Osteoblast (primary cell): ENCODE results near the gene SERPINB6. TPM values are rescaled to one million over a fixed set of nuclear protein-coding genes. Genes with fewer than 3 reads are reported as not detected.
"Not testable (repeated sequence)": the region's sequence is repeated elsewhere in the genome, so short reads cannot be mapped to it uniquely, and the experiment has no call there.

Experiments used
- DNase-seq: peaks from one replicate; pipeline ENCODE4 v3.0.0; 2011; ENCODE audit warnings: low spot score, mixed read lengths; ENCODE audit not compliant: insufficient read length; ENCODE audit errors: missing footprints
- H2AFZ ChIP-seq: 2 replicates; pipeline ENCODE4 v1.6.0; 2011; ENCODE audit warnings: mild to moderate bottlenecking, low read length
- H3K27ac ChIP-seq: 2 replicates; pipeline ENCODE4 v1.5.1; 2011; ENCODE audit warnings: mild to moderate bottlenecking, low read depth, low read length, moderate library complexity
- H3K27me3 ChIP-seq: 2 replicates; pipeline ENCODE4 v1.6.0; 2012; ENCODE audit warnings: mild to moderate bottlenecking, control low read depth, inconsistent platforms, low read length, moderate library complexity; ENCODE audit not compliant: insufficient read depth
- H3K36me3 ChIP-seq: 2 replicates; pipeline ENCODE4 v1.5.1; 2011; ENCODE audit warnings: mild to moderate bottlenecking, low read length, control low read depth, moderate library complexity; ENCODE audit not compliant: insufficient read depth
- H3K4me1 ChIP-seq: 2 replicates; pipeline ENCODE4 v1.5.1; 2011; ENCODE audit warnings: mild to moderate bottlenecking, low read length, control low read depth, moderate library complexity; ENCODE audit not compliant: insufficient read depth
- H3K4me2 ChIP-seq: 2 replicates; pipeline ENCODE4 v1.6.0; 2011; ENCODE audit warnings: mild to moderate bottlenecking, low read length; ENCODE audit not compliant: insufficient read depth
- H3K4me3 ChIP-seq: fragments of 200-600 bp; sonication (generic); 3 replicates; pipeline ENCODE4 v1.5.1; 2012; ENCODE audit warnings: mild to moderate bottlenecking, low read length, inconsistent platforms; ENCODE audit not compliant: insufficient read depth
- H3K79me2 ChIP-seq: 2 replicates; pipeline ENCODE4 v1.6.0; 2012; ENCODE audit warnings: mild to moderate bottlenecking, low read length, control low read depth, inconsistent platforms; ENCODE audit not compliant: insufficient read depth
- H3K9me3 ChIP-seq: 2 replicates; pipeline ENCODE4 v1.5.1; 2011; ENCODE audit warnings: low read depth, low read length, control low read depth
- H4K20me1 ChIP-seq: 2 replicates; pipeline ENCODE4 v1.6.0; 2012; ENCODE audit warnings: mild to moderate bottlenecking, low read length, control low read depth; ENCODE audit not compliant: insufficient read depth
- total RNA-seq: library from RNA; depleted of rRNA; stranded (reverse); fragments of >200 nt; gene quantifications from 2 replicates; pipeline ENCODE4 v1.2.3, GENCODE V29; 2012
- TF ChIP-seq, protein P1 (sequence below): IDR thresholded peaks from 2 replicates; pipeline ENCODE4 v1.5.1; 2011; ENCODE audit warnings: mild to moderate bottlenecking, low read depth, low read length, moderate library complexity; ENCODE audit errors: extremely low read depth

Gene SERPINB6
- total RNA-seq, 1 donor, result 83.2 TPM

DNA sequence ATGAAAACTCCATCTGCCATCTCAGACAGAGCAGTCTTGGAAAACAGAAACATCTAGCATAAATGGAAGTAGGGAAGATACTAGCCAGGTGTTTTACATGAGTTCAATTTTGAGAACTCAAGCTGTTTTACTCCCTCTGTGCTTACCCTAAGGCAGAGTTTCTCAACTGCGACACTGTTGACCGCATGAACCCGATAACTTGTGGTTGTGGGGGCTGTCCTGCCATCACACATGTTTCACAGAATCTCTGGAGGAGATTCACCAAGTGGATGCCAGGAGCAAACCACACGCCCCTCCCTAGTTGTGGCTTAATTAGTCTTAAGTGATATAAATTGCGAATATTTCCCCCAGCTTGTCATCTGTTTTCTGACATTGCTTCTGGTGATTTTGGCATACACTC, 2.3 kb upstream of the SERPINB6 start:
- H3K4me2 ChIP-seq, result peak overlapping the region; percentile 10
- no peaks in the 10 kb centered on the region for H3K27me3 ChIP-seq
- peak overlapping the region; percentile 10 for H2AFZ ChIP-seq
- peaks cover 17% of the 10 kb centered on the region for H3K79me2 ChIP-seq
- H3K9me3 ChIP-seq, result no peaks in the 10 kb centered on the region
- H3K4me1 ChIP-seq, result peaks cover 36% of the 10 kb centered on the region
- TF ChIP-seq, protein P1, sequence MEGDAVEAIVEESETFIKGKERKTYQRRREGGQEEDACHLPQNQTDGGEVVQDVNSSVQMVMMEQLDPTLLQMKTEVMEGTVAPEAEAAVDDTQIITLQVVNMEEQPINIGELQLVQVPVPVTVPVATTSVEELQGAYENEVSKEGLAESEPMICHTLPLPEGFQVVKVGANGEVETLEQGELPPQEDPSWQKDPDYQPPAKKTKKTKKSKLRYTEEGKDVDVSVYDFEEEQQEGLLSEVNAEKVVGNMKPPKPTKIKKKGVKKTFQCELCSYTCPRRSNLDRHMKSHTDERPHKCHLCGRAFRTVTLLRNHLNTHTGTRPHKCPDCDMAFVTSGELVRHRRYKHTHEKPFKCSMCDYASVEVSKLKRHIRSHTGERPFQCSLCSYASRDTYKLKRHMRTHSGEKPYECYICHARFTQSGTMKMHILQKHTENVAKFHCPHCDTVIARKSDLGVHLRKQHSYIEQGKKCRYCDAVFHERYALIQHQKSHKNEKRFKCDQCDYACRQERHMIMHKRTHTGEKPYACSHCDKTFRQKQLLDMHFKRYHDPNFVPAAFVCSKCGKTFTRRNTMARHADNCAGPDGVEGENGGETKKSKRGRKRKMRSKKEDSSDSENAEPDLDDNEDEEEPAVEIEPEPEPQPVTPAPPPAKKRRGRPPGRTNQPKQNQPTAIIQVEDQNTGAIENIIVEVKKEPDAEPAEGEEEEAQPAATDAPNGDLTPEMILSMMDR, result no peak
- peak; percentile 49 for DNase-seq
- no peak overlapping the region for H3K27ac ChIP-seq
- H3K4me3 ChIP-seq, result no peak overlapping the region
- H4K20me1 ChIP-seq, result no peaks in the 10 kb centered on the region
- H3K36me3 ChIP-seq, result no peaks in the 10 kb centered on the region

- not testable (repeated sequence) for H4K20me1 ChIP-seq, H3K9me3 ChIP-seq, H3K27me3 ChIP-seq, H3K27ac ChIP-seq, H2AFZ ChIP-seq, DNase-seq, H3K36me3 ChIP-seq, H3K4me3 ChIP-seq, H3K4me2 ChIP-seq
- H3K79me2 ChIP-seq, result peaks cover 22% of the 10 kb centered on the region
- peaks cover 36% of the 10 kb centered on the region for H3K4me1 ChIP-seq
Measured at GRCh38 chr6:2973180-2973579, 1.8 kb upstream of the SERPINB6 start.

- not testable (repeated sequence) for H3K27ac ChIP-seq, H2AFZ ChIP-seq, H3K4me2 ChIP-seq, H4K20me1 ChIP-seq, H3K36me3 ChIP-seq, H3K9me3 ChIP-seq, H3K4me3 ChIP-seq, H3K27me3 ChIP-seq, DNase-seq
- Histone ChIP-seq H3K79me2 (peaks cover 27% of the 10 kb centered on the region), H3K4me1 (peaks cover 36% of the 10 kb centered on the region)
Measured at GRCh38 chr6:2972685-2973084, 1.3 kb upstream of the SERPINB6 start.

DNA sequence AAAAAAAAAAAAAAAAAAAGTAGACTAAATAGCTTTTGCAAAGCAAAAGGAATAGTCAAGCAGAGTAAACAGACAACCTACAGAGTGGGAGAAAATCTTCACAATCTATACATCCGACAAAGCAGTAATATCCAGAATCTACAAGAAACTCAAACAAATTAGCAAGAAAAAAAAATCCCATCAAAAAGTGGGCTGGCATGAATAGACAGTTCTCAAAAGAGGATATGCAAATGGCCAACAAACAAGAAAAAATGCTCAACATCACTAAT, 786 bp upstream of the SERPINB6 start:
- not testable (repeated sequence) for DNase-seq
- peak overlapping the region; percentile 72 for H3K4me3 ChIP-seq
- peaks cover 31% of the 10 kb centered on the region for H3K79me2 ChIP-seq

GRCh38 chr6:2970753-2971419, 481 bp downstream of the SERPINB6 start:
- Histone ChIP-seq H3K36me3 (no peaks in the 10 kb centered on the region), H3K27me3 (no peaks in the 10 kb centered on the region), H3K4me1 (peaks cover 20% of the 10 kb centered on the region), H3K9me3 (no peaks in the 10 kb centered on the region), H3K27ac (peak overlapping the region; percentile 67), H4K20me1 (no peaks in the 10 kb centered on the region), H3K4me3 (peak overlapping the region; percentile 72), H2AFZ (peak overlapping the region; percentile 44), H3K4me2 (peak overlapping the region; percentile 73), H3K79me2 (peaks cover 44% of the 10 kb centered on the region)
- DNase-seq, result peak; percentile 93
- TF ChIP-seq, protein P1, result no peak

More for the DNA sequence above, 786 bp upstream of the SERPINB6 start:
- H3K27me3 ChIP-seq, H3K9me3 ChIP-seq, H4K20me1 ChIP-seq, H3K36me3 ChIP-seq: not testable (repeated sequence)
- peaks cover 33% of the 10 kb centered on the region for H3K4me1 ChIP-seq
- H3K27ac ChIP-seq, result peak overlapping the region; percentile 59
- H2AFZ ChIP-seq, result peak overlapping the region; percentile 64
- peak overlapping the region; percentile 73 for H3K4me2 ChIP-seq
